ENCODE data around the gene RBM26.

DNA sequence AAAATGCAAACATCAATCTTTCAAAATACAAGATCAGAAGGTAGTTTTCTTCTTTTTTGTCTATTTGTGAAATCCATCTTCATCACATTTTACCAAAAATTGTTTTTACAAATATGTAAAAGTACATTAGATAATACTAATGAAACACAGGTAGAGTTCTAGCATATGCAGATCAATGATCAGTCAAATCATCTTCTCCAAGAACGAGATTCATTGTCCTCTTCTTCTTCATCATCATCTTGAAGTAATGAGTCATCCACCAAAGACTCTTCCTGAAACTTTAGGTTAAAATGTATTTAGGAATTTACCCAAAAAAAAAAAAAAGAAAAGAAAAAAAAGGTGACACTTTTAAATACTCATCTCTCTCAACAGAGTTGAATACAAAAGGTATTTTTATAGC, 85.6 kb downstream of the RBM26 start:
- TF ChIP-seq EP300 (IDR thresholded peaks at IDR 0.05; ENCODE audit: low read depth): no peak
- TF ChIP-seq, protein P1, sequence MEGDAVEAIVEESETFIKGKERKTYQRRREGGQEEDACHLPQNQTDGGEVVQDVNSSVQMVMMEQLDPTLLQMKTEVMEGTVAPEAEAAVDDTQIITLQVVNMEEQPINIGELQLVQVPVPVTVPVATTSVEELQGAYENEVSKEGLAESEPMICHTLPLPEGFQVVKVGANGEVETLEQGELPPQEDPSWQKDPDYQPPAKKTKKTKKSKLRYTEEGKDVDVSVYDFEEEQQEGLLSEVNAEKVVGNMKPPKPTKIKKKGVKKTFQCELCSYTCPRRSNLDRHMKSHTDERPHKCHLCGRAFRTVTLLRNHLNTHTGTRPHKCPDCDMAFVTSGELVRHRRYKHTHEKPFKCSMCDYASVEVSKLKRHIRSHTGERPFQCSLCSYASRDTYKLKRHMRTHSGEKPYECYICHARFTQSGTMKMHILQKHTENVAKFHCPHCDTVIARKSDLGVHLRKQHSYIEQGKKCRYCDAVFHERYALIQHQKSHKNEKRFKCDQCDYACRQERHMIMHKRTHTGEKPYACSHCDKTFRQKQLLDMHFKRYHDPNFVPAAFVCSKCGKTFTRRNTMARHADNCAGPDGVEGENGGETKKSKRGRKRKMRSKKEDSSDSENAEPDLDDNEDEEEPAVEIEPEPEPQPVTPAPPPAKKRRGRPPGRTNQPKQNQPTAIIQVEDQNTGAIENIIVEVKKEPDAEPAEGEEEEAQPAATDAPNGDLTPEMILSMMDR (IDR thresholded peaks at IDR 0.05): no peak
